Gastrocnemius medialis (tissue), 4 donors: Measurements from ENCODE around the gene ATP1A2. TPM values are rescaled to one million over a fixed set of nuclear protein-coding genes. Genes with fewer than 3 reads are reported as not detected.
A peak's percentile ranks its signal among the peaks of the same experiment; 100 is the strongest.

Experiments
- ATAC-seq, 2 donors: fragments of 150-250 bp; one replicate each; pipeline ENCODE4 v1.9.1; 2016
- DNase-seq, 2 donors: peaks; one replicate each; pipeline ENCODE4 v3.0.0-alpha.2; 2019
- H3K27ac ChIP-seq, 4 donors: fragments of 200-600 bp; sonication (generic); 1 replicate in 1 of 4; 2 replicates in 3 of 4; pipeline ENCODE4 v1.5.1; 2016 to 2018; ENCODE audit warnings: mild to moderate bottlenecking in 2 of 4, moderate library complexity in 1 of 4
- H3K27me3 ChIP-seq, 3 donors: fragments of 200-600 bp; sonication (generic) in 2 of 3; 1 replicate in 1 of 3; 2 replicates in 2 of 3; pipeline versions ENCODE4 v1.5.1 to v1.6.0; 2016 to 2019; ENCODE audit warnings: mild to moderate bottlenecking in 1 of 3, moderate library complexity in 1 of 3
- H3K36me3 ChIP-seq, 2 donors: fragments of 200-600 bp; sonication (generic) in 1 of 2; one replicate each; pipeline ENCODE4 v1.5.1; 2017 to 2018
- H3K4me1 ChIP-seq, 2 donors: fragments of 200-600 bp; sonication (generic) in 1 of 2; one replicate each; pipeline ENCODE4 v1.5.1; 2016 to 2017; ENCODE audit warnings: mild to moderate bottlenecking in 2 of 2
- H3K4me3 ChIP-seq, 4 donors: fragments of 200-600 bp; sonication (generic) in 3 of 4; 1 replicate in 1 of 4; 2 replicates in 3 of 4; pipeline ENCODE4 v1.5.1; 2016 to 2019; ENCODE audit warnings: mild to moderate bottlenecking in 2 of 4
- H3K9me3 ChIP-seq, 3 donors: fragments of 200-600 bp; sonication (generic) in 2 of 3; 1 replicate in 1 of 3; 2 replicates in 2 of 3; pipeline ENCODE4 v1.5.1; 2016 to 2019
- CTCF ChIP-seq, 5 experiments: fragments of 450-650 bp in 3 of 5; fragments of 200-600 bp in 2 of 5; sonication (generic) in 2 of 5; IDR thresholded peaks in 4 of 5; conservative IDR thresholded peaks in 1 of 5; 1 replicate in 4 of 5; 2 replicates in 1 of 5; pipeline ENCODE4 v1.5.1; 2016 to 2019; ENCODE audit warnings: antibody characterized with exemption in 5 of 5, mild to moderate bottlenecking in 3 of 5, moderate library complexity in 3 of 5
- POLR2A ChIP-seq, 2 donors: fragments of 450-650 bp; IDR thresholded peaks; one replicate each; pipeline ENCODE4 v1.6.1; 2017; ENCODE audit warnings: antibody characterized with exemption in 2 of 2, mild to moderate bottlenecking in 2 of 2, moderate library complexity in 2 of 2
- in situ Hi-C, 4 donors: fragments of 200-750 bp; cut with MboI; loops; one replicate each; pipeline versions ENCODE4 v1.15.0 to v1.8.0; 2017; ENCODE audit warnings: low sequenced_read_pairs in 4 of 4
- intact Hi-C: fragments of 100-400 bp; cut with DNase I; formaldehyde crosslinking; loops from one replicate; pipeline ENCODE4 v1.15.1; 2023; ENCODE audit warnings: low total_unique reads
- total RNA-seq, 4 donors: library from RNA; depleted of rRNA; stranded (reverse); fragments of >200 nt; gene quantifications; one replicate each; pipeline versions ENCODE4 v1.1.0 to v1.2.3, GENCODE V29; 2016

Gene ATP1A2
- total RNA-seq, 4 donors from 2014 or later: 281 to 710 (median 413) TPM

DNA sequence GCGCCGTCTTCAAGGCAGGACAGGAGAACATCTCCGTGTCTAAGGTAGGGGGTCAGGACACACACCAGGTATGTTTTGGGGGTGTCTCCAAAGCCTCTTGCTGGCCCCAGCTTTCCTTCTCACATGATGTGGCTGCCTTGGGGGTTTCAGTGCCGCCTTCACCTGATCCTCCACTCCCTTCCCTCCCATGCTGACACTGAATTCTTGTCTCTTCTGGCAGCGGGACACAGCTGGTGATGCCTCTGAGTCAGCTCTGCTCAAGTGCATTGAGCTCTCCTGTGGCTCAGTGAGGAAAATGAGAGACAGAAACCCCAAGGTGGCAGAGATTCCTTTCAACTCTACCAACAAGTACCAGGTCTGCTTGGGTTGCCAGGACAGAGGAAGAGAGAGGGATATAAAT, 13.5 kb downstream of the ATP1A2 start:
- in situ Hi-C loops: no loop called here
- intact Hi-C loops: no loop called here
- no peaks in the 10 kb centered on the region for H3K9me3 ChIP-seq
- peaks cover 0 to 58% of the 10 kb centered on the region in 2 donors for H3K36me3 ChIP-seq
- no peaks in the 10 kb centered on the region for H3K27me3 ChIP-seq
- peaks cover 87 to 91% of the 10 kb centered on the region in 2 donors for H3K4me1 ChIP-seq
- H3K4me3 ChIP-seq: peak overlapping the region; percentile 9 to 41 (median 38)
- DNase-seq: peak; percentile 82 to 89
- peak; percentile 23 to 34 for ATAC-seq
- peak overlapping the region; percentile 92 to 100 (median 98) for H3K27ac ChIP-seq
- no peak for TF ChIP-seq CTCF (IDR thresholded peaks at IDR 0.05 in 4 of 5, conservative IDR thresholded peaks at IDR 0.05 in 1 of 5)
- TF ChIP-seq POLR2A (IDR thresholded peaks at IDR 0.05): peak; percentile 58 to 66

DNA sequence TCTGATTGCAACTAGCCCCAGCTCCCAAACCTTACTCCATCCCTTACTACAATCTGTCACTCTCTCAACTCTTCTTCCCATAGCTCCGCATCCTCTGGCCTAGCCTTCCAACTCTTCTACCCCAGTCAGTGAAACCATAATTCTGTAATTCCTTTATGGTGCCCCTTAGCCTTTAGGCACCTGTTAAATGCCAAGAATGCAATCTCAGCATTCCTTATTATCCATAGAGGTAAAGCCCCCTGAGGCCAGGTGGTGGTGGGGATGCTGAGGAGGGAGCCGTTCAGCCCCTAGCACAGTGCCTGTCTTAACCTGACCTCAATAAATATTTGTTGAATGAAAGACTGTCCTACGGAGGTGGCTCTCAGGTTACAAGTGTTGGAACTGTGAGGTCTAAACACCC, 14.0 kb downstream of the ATP1A2 start:
- intact Hi-C loops (no loop called here), in situ Hi-C loops (no loop called here)
- Histone ChIP-seq H3K4me3 (peak overlapping the region; percentile 28 to 41 (median 38)), H3K36me3 (peaks cover 0 to 63% of the 10 kb centered on the region in 2 donors), H3K27ac (peak overlapping the region; percentile 92 to 100 (median 98)), H3K9me3 (no peaks in the 10 kb centered on the region), H3K27me3 (no peaks in the 10 kb centered on the region), H3K4me1 (peaks cover 86 to 90% of the 10 kb centered on the region in 2 donors)
- TF ChIP-seq CTCF (IDR thresholded peaks at IDR 0.05 in 4 of 5, conservative IDR thresholded peaks at IDR 0.05 in 1 of 5) (no peak), POLR2A (IDR thresholded peaks at IDR 0.05) (peak in 1 of 2 donors; percentile 1)
- ATAC-seq (no peak), DNase-seq (peak in 1 of 2 donors; percentile 22)

DNA sequence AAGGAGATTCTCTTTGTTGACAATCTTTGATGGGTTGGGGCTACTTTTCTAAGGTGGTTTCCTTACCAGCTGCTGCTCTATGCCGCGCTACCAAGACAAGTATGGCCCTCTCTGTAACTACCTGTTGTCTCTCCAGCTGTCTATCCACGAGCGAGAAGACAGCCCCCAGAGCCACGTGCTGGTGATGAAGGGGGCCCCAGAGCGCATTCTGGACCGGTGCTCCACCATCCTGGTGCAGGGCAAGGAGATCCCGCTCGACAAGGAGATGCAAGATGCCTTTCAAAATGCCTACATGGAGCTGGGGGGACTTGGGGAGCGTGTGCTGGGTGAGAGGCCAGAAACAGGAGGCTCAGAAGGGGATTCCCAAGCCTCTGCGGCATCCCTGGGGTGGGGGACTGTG, 14.4 kb downstream of the ATP1A2 start:
- in situ Hi-C loops (no loop called here), intact Hi-C loops (no loop called here)
- H3K9me3 ChIP-seq: no peaks in the 10 kb centered on the region
- peak overlapping the region; percentile 92 to 100 (median 98) for H3K27ac ChIP-seq
- H3K36me3 ChIP-seq: peaks cover 0 to 67% of the 10 kb centered on the region in 2 donors
- DNase-seq (peak in 1 of 2 donors; percentile 27), ATAC-seq (no peak)
- H3K4me3 ChIP-seq: peak overlapping the region; percentile 28 to 41 (median 38)
- no peak for TF ChIP-seq CTCF (IDR thresholded peaks at IDR 0.05 in 4 of 5, conservative IDR thresholded peaks at IDR 0.05 in 1 of 5)
- H3K27me3 ChIP-seq: no peaks in the 10 kb centered on the region
- H3K4me1 ChIP-seq: peaks cover 89 to 93% of the 10 kb centered on the region in 2 donors

DNA sequence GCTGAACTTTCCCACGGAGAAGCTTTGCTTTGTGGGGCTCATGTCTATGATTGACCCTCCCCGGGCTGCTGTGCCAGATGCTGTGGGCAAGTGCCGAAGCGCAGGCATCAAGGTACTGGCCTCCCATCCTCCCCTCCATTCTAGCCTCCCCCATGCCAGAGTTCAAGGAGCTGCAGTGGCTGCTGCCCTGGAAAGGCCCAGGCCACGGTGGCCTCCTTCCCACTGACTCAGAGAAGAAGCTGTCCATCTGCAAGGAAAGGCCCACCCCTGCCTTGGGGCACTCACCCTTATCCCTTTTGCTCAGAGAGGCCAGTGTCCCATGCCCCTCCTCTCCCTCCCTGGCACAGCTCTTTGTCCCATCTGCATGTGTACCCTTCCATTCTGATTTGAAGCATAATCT, 14.9 kb downstream of the ATP1A2 start:
- H3K27me3 ChIP-seq: no peaks in the 10 kb centered on the region
- H3K4me3 ChIP-seq: peak overlapping the region; percentile 28 to 41 (median 38)
- in situ Hi-C loops: no loop called here
- peaks cover 86 to 88% of the 10 kb centered on the region in 2 donors for H3K4me1 ChIP-seq
- ATAC-seq: no peak
- intact Hi-C loops: no loop called here
- TF ChIP-seq CTCF (IDR thresholded peaks at IDR 0.05 in 4 of 5, conservative IDR thresholded peaks at IDR 0.05 in 1 of 5): no peak
- no peak for TF ChIP-seq POLR2A (IDR thresholded peaks at IDR 0.05)
- peaks cover 0 to 69% of the 10 kb centered on the region in 2 donors for H3K36me3 ChIP-seq
- peak overlapping the region; percentile 92 to 100 (median 98) for H3K27ac ChIP-seq
- DNase-seq: peak in 1 of 2 donors; percentile 77
- H3K9me3 ChIP-seq: no peaks in the 10 kb centered on the region

GRCh38 chr1:160130939-160131338, 15.4 kb downstream of the ATP1A2 start:
- peak overlapping the region in 2 of 4 donors; percentile 38 to 41 for H3K4me3 ChIP-seq
- H3K27me3 ChIP-seq: no peaks in the 10 kb centered on the region
- TF ChIP-seq CTCF (IDR thresholded peaks at IDR 0.05 in 4 of 5, conservative IDR thresholded peaks at IDR 0.05 in 1 of 5) (no peak), POLR2A (IDR thresholded peaks at IDR 0.05) (peak in 1 of 2 donors; percentile 33)
- intact Hi-C loops (no loop called here), in situ Hi-C loops (no loop called here)
- peak overlapping the region; percentile 92 to 100 (median 98) for H3K27ac ChIP-seq
- no peaks in the 10 kb centered on the region for H3K9me3 ChIP-seq
- peaks cover 0 to 69% of the 10 kb centered on the region in 2 donors for H3K36me3 ChIP-seq
- ATAC-seq (peak in 1 of 2 donors; percentile 19), DNase-seq (no peak)
- H3K4me1 ChIP-seq: peaks cover 86 to 87% of the 10 kb centered on the region in 2 donors
